Measurements from ENCODE around the gene PYGB. TPM values are rescaled to one million over a fixed set of nuclear protein-coding genes. Genes with fewer than 3 reads are reported as not detected.

The PYGB gene
- 100 to 1,000 TPM in 1 of 8 experiments, 10 to 100 TPM in 7; 40.5 to 140 (median 65.8) TPM for total RNA-seq

GRCh38 chr20:25247956-25248785 lies at the start of gene PYGB:
TSS of gene PYGB (plus strand) at chr20:25248085. CDS start at chr20:25248179, 94 bp downstream.
- Histone ChIP-seq H3K4me3 (peak within 1 kb of the TSS; percentile 58 to 82 (median 68)), H3K27ac (peak within 1 kb of the TSS; percentile 81 to 87), H3K4me1 (replicated peaks in 1 of 2) (peaks cover 32 to 41% of the 10 kb centered on the region in 2 donors)
- ATAC-seq (replicated peaks in 6 of 8) = peak; percentile 65 to 81 (median 76)
- WGBS, 10 experiments = 0% methylated on average over 2 to 12 of the region's 113 CpGs; no CpG with 5 or more reads in 6 of the 10 experiments
- in situ Hi-C loops (cut with MboI; ENCODE audit: low pct_unique_long_range_greater_than_20kb in 2 of 9, low sequenced_read_pairs in 9 of 9, unreplicated experiment in 9 of 9) = no loop called here

GRCh38 chr20:25198663-25199383 lies 49.1 kb upstream of the PYGB start:
- in situ Hi-C loops (cut with MboI; ENCODE audit: low pct_unique_long_range_greater_than_20kb in 2 of 9, low sequenced_read_pairs in 9 of 9, unreplicated experiment in 9 of 9) = loop anchor here in 2 of 9 experiments (25.0 kb wide), 1 partner anchor 212 kb away; the partner anchor contains the start of gene APMAP (in 2 of the 2)
- no peak overlapping the region for H3K27ac ChIP-seq
- 0 to 100% (median 40%) methylated on average over 1 to 7 of the region's 11 CpGs; no CpG with 5 or more reads in 1 of the 10 experiments for WGBS, 10 experiments
- peak overlapping the region in 1 of 5 donors; percentile 9 for H3K4me3 ChIP-seq
- H3K4me1 ChIP-seq (replicated peaks in 1 of 2) = peaks cover 6 to 16% of the 10 kb centered on the region in 2 donors
- peak in 7 of 8 experiments; percentile 3 to 58 (median 11) for ATAC-seq (replicated peaks in 6 of 8)

DNA sequence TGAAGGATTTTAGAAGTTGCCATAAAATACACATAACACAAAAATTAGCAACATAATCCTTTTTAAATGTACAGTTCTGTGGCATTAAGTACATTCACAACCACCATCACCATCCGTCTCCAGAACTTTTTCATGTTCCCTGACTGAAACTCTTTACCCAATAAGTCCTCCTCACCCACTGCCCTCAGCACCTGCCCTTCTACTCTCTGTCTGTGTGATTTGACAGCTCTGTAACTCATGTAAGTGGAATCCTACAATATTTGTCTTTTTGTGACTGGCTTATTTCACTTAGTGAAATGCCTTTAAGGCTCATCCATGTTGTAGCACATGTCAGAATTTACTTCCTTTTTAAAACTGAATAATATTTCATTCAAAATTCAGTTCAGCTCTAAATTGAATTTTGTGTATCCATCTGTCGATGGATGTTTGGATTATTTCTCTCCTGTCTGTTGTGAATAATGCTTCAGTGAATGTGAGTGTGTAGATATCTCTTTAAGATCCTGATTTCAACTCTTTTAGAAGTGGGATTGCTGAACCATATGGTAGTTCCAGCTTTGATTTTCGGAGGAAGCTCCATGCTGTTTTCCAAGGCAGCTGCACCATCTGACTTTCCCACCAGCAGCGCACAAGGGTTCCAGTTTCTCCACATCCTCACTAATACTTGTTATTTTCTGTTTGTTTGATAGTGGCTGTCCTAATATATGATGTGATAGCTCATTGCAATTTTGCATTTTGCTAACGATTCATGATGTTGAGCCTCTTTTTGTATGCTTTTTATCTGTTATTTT lies 48.2 kb upstream of the PYGB start:
- Histone ChIP-seq H3K4me3 (no peak overlapping the region), H3K27ac (no peak overlapping the region), H3K4me1 (replicated peaks in 1 of 2) (peaks cover 6 to 16% of the 10 kb centered on the region in 2 donors)
- no peak for ATAC-seq (replicated peaks in 6 of 8)
- 18 to 94% (median 64%) methylated on average over 1 to 5 of the region's 5 CpGs for WGBS, 10 experiments
- in situ Hi-C loops (cut with MboI; ENCODE audit: low pct_unique_long_range_greater_than_20kb in 2 of 9, low sequenced_read_pairs in 9 of 9, unreplicated experiment in 9 of 9) = loop anchor here in 2 of 9 experiments (25.0 kb wide), 1 partner anchor 212 kb away; the partner anchor contains the start of gene APMAP (in 2 of the 2)

DNA sequence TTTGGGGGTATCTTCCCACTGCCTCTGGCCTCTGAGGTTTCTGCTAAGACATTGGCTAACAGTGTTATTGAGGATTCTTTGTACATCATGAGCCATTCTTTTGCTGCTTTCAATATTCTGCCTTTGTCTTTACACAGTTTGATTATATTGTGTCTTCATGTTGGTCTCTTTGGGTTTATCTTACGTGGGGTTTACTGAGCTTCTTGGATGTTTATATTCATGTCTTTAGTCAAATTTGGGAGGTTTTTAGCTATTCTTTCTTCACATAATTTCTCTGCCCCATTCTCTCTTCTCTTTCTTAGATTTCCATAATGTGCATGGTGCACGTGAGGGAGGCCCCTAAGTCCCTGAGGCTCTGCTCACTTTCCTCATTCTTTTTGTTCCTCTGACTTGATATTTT lies 44.8 kb upstream of the PYGB start:
- Histone ChIP-seq H3K27ac (no peak overlapping the region), H3K4me1 (replicated peaks in 1 of 2) (peaks cover 0 to 5% of the 10 kb centered on the region in 2 donors), H3K4me3 (no peak overlapping the region)
- ATAC-seq (replicated peaks in 6 of 8) = no peak
- 0 to 83% (median 61%) methylated on average over 1 to 2 of the region's 2 CpGs for WGBS, 10 experiments
- in situ Hi-C loops (cut with MboI; ENCODE audit: low pct_unique_long_range_greater_than_20kb in 2 of 9, low sequenced_read_pairs in 9 of 9, unreplicated experiment in 9 of 9) = no loop called here

- no peak overlapping the region for H3K4me3 ChIP-seq
- ATAC-seq (replicated peaks in 6 of 8) = no peak
- no peak overlapping the region for H3K27ac ChIP-seq
- in situ Hi-C loops (cut with MboI; ENCODE audit: low pct_unique_long_range_greater_than_20kb in 2 of 9, low sequenced_read_pairs in 9 of 9, unreplicated experiment in 9 of 9) = no loop called here
- H3K4me1 ChIP-seq (replicated peaks in 1 of 2) = peaks cover 0 to 4% of the 10 kb centered on the region in 2 donors
- WGBS, 10 experiments = 0 to 89% (median 65%) methylated on average over 1 of the region's 1 CpG; no CpG with 5 or more reads in 4 of the 10 experiments
Measured at GRCh38 chr20:25203871-25204320, 44.0 kb upstream of the PYGB start.

GRCh38 chr20:25204550-25205276 lies 43.2 kb upstream of the PYGB start:
- 60 to 100% (median 85%) methylated on average over 1 to 5 of the region's 9 CpGs; no CpG with 5 or more reads in 2 of the 10 experiments for WGBS, 10 experiments
- in situ Hi-C loops (cut with MboI; ENCODE audit: low pct_unique_long_range_greater_than_20kb in 2 of 9, low sequenced_read_pairs in 9 of 9, unreplicated experiment in 9 of 9) = no loop called here

DNA sequence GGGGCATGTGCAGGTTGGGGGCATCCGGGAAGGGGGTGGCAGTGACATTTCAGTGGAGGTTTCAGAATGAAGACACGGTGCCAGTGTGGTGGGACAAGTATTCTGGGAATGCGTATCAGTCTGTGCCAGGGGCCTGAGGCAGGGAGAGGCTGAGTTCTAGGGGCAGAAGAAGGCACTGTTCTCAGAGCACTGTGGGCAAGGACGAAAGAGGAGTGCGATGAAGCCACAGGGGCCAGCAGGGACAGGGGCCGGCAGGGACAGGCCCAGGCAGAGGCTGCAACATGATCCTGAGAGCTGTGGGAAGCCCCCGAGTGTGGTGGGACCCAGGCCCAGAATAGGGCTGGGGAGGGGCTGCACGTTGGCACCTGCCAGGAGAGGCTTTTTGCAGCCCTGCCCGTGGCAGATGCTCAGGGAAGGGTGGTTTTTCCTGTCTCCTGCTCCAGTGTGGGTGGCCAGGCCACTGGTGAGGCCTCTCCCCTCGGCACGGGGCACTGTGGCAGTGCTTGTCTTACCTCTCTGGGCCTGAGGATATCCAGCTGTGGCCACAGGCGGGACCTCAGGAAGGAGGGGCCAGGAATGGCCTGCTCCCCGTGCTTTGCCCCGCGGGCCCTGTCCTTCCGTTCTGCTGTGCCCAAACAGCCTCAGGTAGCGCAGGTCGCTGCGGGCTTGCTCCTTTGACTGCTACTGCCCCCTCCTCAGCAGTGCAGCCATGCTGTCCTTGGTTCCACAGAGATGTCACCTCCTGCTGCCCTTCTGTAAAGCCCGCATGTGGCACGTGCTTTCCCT lies 42.4 kb upstream of the PYGB start:
- in situ Hi-C loops (cut with MboI; ENCODE audit: low pct_unique_long_range_greater_than_20kb in 2 of 9, low sequenced_read_pairs in 9 of 9, unreplicated experiment in 9 of 9) = no loop called here
- H3K4me3 ChIP-seq = no peak overlapping the region
- H3K4me1 ChIP-seq (replicated peaks in 1 of 2) = no peaks in the 10 kb centered on the region
- ATAC-seq (replicated peaks in 6 of 8) = no peak
- no peak overlapping the region for H3K27ac ChIP-seq
- 75 to 92% (median 82%) methylated on average over 1 to 4 of the region's 21 CpGs; no CpG with 5 or more reads in 6 of the 10 experiments for WGBS, 10 experiments

More at GRCh38 chr20:25204550-25205276, 43.2 kb upstream of the PYGB start:
- peak in 1 of 8 experiments; percentile 22 for ATAC-seq (replicated peaks in 6 of 8)
- Histone ChIP-seq H3K4me1 (replicated peaks in 1 of 2) (no peaks in the 10 kb centered on the region), H3K4me3 (no peak overlapping the region), H3K27ac (no peak overlapping the region)

- Histone ChIP-seq H3K4me3 (no peak overlapping the region), H3K4me1 (replicated peaks in 1 of 2) (no peaks in the 10 kb centered on the region), H3K27ac (no peak overlapping the region)
- no peak for ATAC-seq (replicated peaks in 6 of 8)
- WGBS, 10 experiments = 57 to 100% (median 100%) methylated on average over 1 to 5 of the region's 9 CpGs; no CpG with 5 or more reads in 5 of the 10 experiments
- in situ Hi-C loops (cut with MboI; ENCODE audit: low pct_unique_long_range_greater_than_20kb in 2 of 9, low sequenced_read_pairs in 9 of 9, unreplicated experiment in 9 of 9) = no loop called here
Measured at GRCh38 chr20:25206063-25206403, 41.9 kb upstream of the PYGB start.

- in situ Hi-C loops (cut with MboI; ENCODE audit: low pct_unique_long_range_greater_than_20kb in 2 of 9, low sequenced_read_pairs in 9 of 9, unreplicated experiment in 9 of 9) = no loop called here
- Histone ChIP-seq H3K4me1 (replicated peaks in 1 of 2) (no peaks in the 10 kb centered on the region), H3K4me3 (no peak overlapping the region), H3K27ac (no peak overlapping the region)
- peak in 1 of 8 experiments; percentile 76 for ATAC-seq (replicated peaks in 6 of 8)
- WGBS, 10 experiments = 70 to 100% (median 92%) methylated on average over 1 to 8 of the region's 8 CpGs; no CpG with 5 or more reads in 1 of the 10 experiments
Measured at GRCh38 chr20:25206548-25206947, 41.3 kb upstream of the PYGB start.

- 80 to 88% (median 81%) methylated on average over 1 to 6 of the region's 22 CpGs; no CpG with 5 or more reads in 6 of the 10 experiments for WGBS, 10 experiments
- H3K4me3 ChIP-seq = no peak overlapping the region
- H3K27ac ChIP-seq = no peak overlapping the region
- in situ Hi-C loops (cut with MboI; ENCODE audit: low pct_unique_long_range_greater_than_20kb in 2 of 9, low sequenced_read_pairs in 9 of 9, unreplicated experiment in 9 of 9) = no loop called here
- no peak for ATAC-seq (replicated peaks in 6 of 8)
- no peaks in the 10 kb centered on the region for H3K4me1 ChIP-seq (replicated peaks in 1 of 2)
Measured at GRCh38 chr20:25207149-25207959, 40.5 kb upstream of the PYGB start.
